Measurements from ENCODE around the gene PID1.

Gene PID1

GRCh38 chr2:229180658-229181057 lies 90.4 kb downstream of the PID1 start:
- Histone ChIP-seq H3K9ac (ENCODE audit: low read length) (no peak overlapping the region), H3K27me3 (ENCODE audit: insufficient read depth, low read length, poor library complexity) (no peaks in the 10 kb centered on the region)

GRCh38 chr2:229179628-229180027 lies 91.5 kb downstream of the PID1 start:
- H3K4me1 ChIP-seq (ENCODE audit: control insufficient read depth, low read depth, low read length) = no peaks in the 10 kb centered on the region
- no peaks in the 10 kb centered on the region for H3K27me3 ChIP-seq (ENCODE audit: insufficient read depth, low read length, poor library complexity)
- H3K4me2 ChIP-seq (ENCODE audit: low read length) = no peak overlapping the region
- no peak overlapping the region for H4K8ac ChIP-seq (ENCODE audit: low read depth, low read length)
- no peak for DNase-seq
- H3K79me2 ChIP-seq (ENCODE audit: control insufficient read depth, insufficient read depth, low read length) = no peaks in the 10 kb centered on the region
- H3K23ac ChIP-seq (ENCODE audit: low read length) = no peak overlapping the region
- H3K9ac ChIP-seq (ENCODE audit: low read length) = no peak overlapping the region
- H3K56ac ChIP-seq (ENCODE audit: low read length) = no peak overlapping the region
- no peak overlapping the region for H3K4me3 ChIP-seq (ENCODE audit: low read length)
- no peak overlapping the region for H2BK5ac ChIP-seq (ENCODE audit: low read length)
- no peak overlapping the region for H3K18ac ChIP-seq (ENCODE audit: low read length)
- H4K5ac ChIP-seq (ENCODE audit: low read length) = no peak overlapping the region
- no peaks in the 10 kb centered on the region for H3K36me3 ChIP-seq (ENCODE audit: control insufficient read depth, insufficient read depth, low read length)
- no CpG with 5 or more reads among the region's 4 CpGs for WGBS (ENCODE audit: extremely low coverage, insufficient coverage, low lambda C conversion rate)
- H3K4ac ChIP-seq (ENCODE audit: low read depth, low read length) = no peak overlapping the region
- H2AK5ac ChIP-seq (ENCODE audit: low read length) = no peak overlapping the region
- H3K27ac ChIP-seq (ENCODE audit: low read depth, low read length) = no peak overlapping the region
- H2BK15ac ChIP-seq (replicated peaks; ENCODE audit: low read depth) = no peak overlapping the region
- H2BK120ac ChIP-seq (ENCODE audit: low read depth, low read length) = no peak overlapping the region
- H3K79me1 ChIP-seq (ENCODE audit: low read length) = no peaks in the 10 kb centered on the region

More at GRCh38 chr2:229180658-229181057, 90.4 kb downstream of the PID1 start:
- H3K4me1 ChIP-seq (ENCODE audit: control insufficient read depth, low read depth, low read length) = no peaks in the 10 kb centered on the region
- H3K79me1 ChIP-seq (ENCODE audit: low read length) = no peaks in the 10 kb centered on the region
- no peak overlapping the region for H2BK15ac ChIP-seq (replicated peaks; ENCODE audit: low read depth)
- no peak overlapping the region for H2BK5ac ChIP-seq (ENCODE audit: low read length)
- no peak overlapping the region for H3K23ac ChIP-seq (ENCODE audit: low read length)
- H3K4me3 ChIP-seq (ENCODE audit: low read length) = no peak overlapping the region
- no peak overlapping the region for H4K5ac ChIP-seq (ENCODE audit: low read length)
- H3K79me2 ChIP-seq (ENCODE audit: control insufficient read depth, insufficient read depth, low read length) = no peaks in the 10 kb centered on the region
- H3K36me3 ChIP-seq (ENCODE audit: control insufficient read depth, insufficient read depth, low read length) = no peaks in the 10 kb centered on the region
- H3K18ac ChIP-seq (ENCODE audit: low read length) = no peak overlapping the region
- WGBS (ENCODE audit: extremely low coverage, insufficient coverage, low lambda C conversion rate) = no CpG with 5 or more reads among the region's 26 CpGs
- peak; percentile 10 for DNase-seq
- no peak overlapping the region for H3K4ac ChIP-seq (ENCODE audit: low read depth, low read length)
- no peak overlapping the region for H3K4me2 ChIP-seq (ENCODE audit: low read length)
- no peak overlapping the region for H3K27ac ChIP-seq (ENCODE audit: low read depth, low read length)
- no peak overlapping the region for H2BK120ac ChIP-seq (ENCODE audit: low read depth, low read length)
- H2AK5ac ChIP-seq (ENCODE audit: low read length) = no peak overlapping the region
- no peak overlapping the region for H3K56ac ChIP-seq (ENCODE audit: low read length)
- H4K8ac ChIP-seq (ENCODE audit: low read depth, low read length) = no peak overlapping the region

- H2AK5ac ChIP-seq (ENCODE audit: low read length) = no peak overlapping the region
- no peaks in the 10 kb centered on the region for H3K79me1 ChIP-seq (ENCODE audit: low read length)
- no peaks in the 10 kb centered on the region for H3K27me3 ChIP-seq (ENCODE audit: insufficient read depth, low read length, poor library complexity)
- no peak overlapping the region for H3K56ac ChIP-seq (ENCODE audit: low read length)
- H2BK120ac ChIP-seq (ENCODE audit: low read depth, low read length) = no peak overlapping the region
- H2BK15ac ChIP-seq (replicated peaks; ENCODE audit: low read depth) = no peak overlapping the region
- H3K36me3 ChIP-seq (ENCODE audit: control insufficient read depth, insufficient read depth, low read length) = no peaks in the 10 kb centered on the region
- H3K27ac ChIP-seq (ENCODE audit: low read depth, low read length) = no peak overlapping the region
- H3K4me1 ChIP-seq (ENCODE audit: control insufficient read depth, low read depth, low read length) = no peaks in the 10 kb centered on the region
- no peak overlapping the region for H3K9ac ChIP-seq (ENCODE audit: low read length)
- no peak overlapping the region for H3K4me2 ChIP-seq (ENCODE audit: low read length)
- DNase-seq = no peak
- no peak overlapping the region for H2BK5ac ChIP-seq (ENCODE audit: low read length)
- WGBS (ENCODE audit: extremely low coverage, insufficient coverage, low lambda C conversion rate) = no CpG with 5 or more reads among the region's 5 CpGs
- H3K4me3 ChIP-seq (ENCODE audit: low read length) = no peak overlapping the region
- no peaks in the 10 kb centered on the region for H3K79me2 ChIP-seq (ENCODE audit: control insufficient read depth, insufficient read depth, low read length)
- no peak overlapping the region for H4K8ac ChIP-seq (ENCODE audit: low read depth, low read length)
- H3K18ac ChIP-seq (ENCODE audit: low read length) = no peak overlapping the region
- no peak overlapping the region for H3K23ac ChIP-seq (ENCODE audit: low read length)
- no peak overlapping the region for H4K5ac ChIP-seq (ENCODE audit: low read length)
- H3K4ac ChIP-seq (ENCODE audit: low read depth, low read length) = no peak overlapping the region
Measured at GRCh38 chr2:229178706-229179105, 92.4 kb downstream of the PID1 start.

- Histone ChIP-seq H3K18ac (ENCODE audit: low read length) (no peak overlapping the region), H3K4ac (ENCODE audit: low read depth, low read length) (no peak overlapping the region), H3K56ac (ENCODE audit: low read length) (no peak overlapping the region), H4K8ac (ENCODE audit: low read depth, low read length) (no peak overlapping the region), H3K23ac (ENCODE audit: low read length) (no peak overlapping the region), H2BK5ac (ENCODE audit: low read length) (no peak overlapping the region), H3K27ac (ENCODE audit: low read depth, low read length) (no peak overlapping the region), H2BK120ac (ENCODE audit: low read depth, low read length) (no peak overlapping the region), H3K79me2 (ENCODE audit: control insufficient read depth, insufficient read depth, low read length) (no peaks in the 10 kb centered on the region), H3K9ac (ENCODE audit: low read length) (no peak overlapping the region), H2AK5ac (ENCODE audit: low read length) (no peak overlapping the region), H3K79me1 (ENCODE audit: low read length) (no peaks in the 10 kb centered on the region), H3K4me2 (ENCODE audit: low read length) (no peak overlapping the region), H3K4me1 (ENCODE audit: control insufficient read depth, low read depth, low read length) (no peaks in the 10 kb centered on the region), H3K36me3 (ENCODE audit: control insufficient read depth, insufficient read depth, low read length) (no peaks in the 10 kb centered on the region), H3K4me3 (ENCODE audit: low read length) (no peak overlapping the region), H4K5ac (ENCODE audit: low read length) (no peak overlapping the region), H3K27me3 (ENCODE audit: insufficient read depth, low read length, poor library complexity) (no peaks in the 10 kb centered on the region), H2BK15ac (replicated peaks; ENCODE audit: low read depth) (no peak overlapping the region)
- WGBS (ENCODE audit: extremely low coverage, insufficient coverage, low lambda C conversion rate) = no CpG with 5 or more reads among the region's 3 CpGs
- DNase-seq = no peak
Measured at GRCh38 chr2:229178117-229178516, 93.0 kb downstream of the PID1 start.

GRCh38 chr2:229176136-229176535 lies 95.0 kb downstream of the PID1 start:
- Histone ChIP-seq H3K79me2 (ENCODE audit: control insufficient read depth, insufficient read depth, low read length) (no peaks in the 10 kb centered on the region), H3K18ac (ENCODE audit: low read length) (no peak overlapping the region)
- no CpG with 5 or more reads among the region's 3 CpGs for WGBS (ENCODE audit: extremely low coverage, insufficient coverage, low lambda C conversion rate)

GRCh38 chr2:229175497-229175863 lies 95.6 kb downstream of the PID1 start:
- H3K79me1 ChIP-seq (ENCODE audit: low read length) = no peaks in the 10 kb centered on the region
- no peak overlapping the region for H2BK5ac ChIP-seq (ENCODE audit: low read length)
- no peak overlapping the region for H4K5ac ChIP-seq (ENCODE audit: low read length)
- H3K4ac ChIP-seq (ENCODE audit: low read depth, low read length) = no peak overlapping the region
- no peak overlapping the region for H3K27ac ChIP-seq (ENCODE audit: low read depth, low read length)
- H3K4me1 ChIP-seq (ENCODE audit: control insufficient read depth, low read depth, low read length) = no peaks in the 10 kb centered on the region
- H2BK120ac ChIP-seq (ENCODE audit: low read depth, low read length) = no peak overlapping the region
- DNase-seq = no peak
- H4K8ac ChIP-seq (ENCODE audit: low read depth, low read length) = no peak overlapping the region
- no peak overlapping the region for H3K9ac ChIP-seq (ENCODE audit: low read length)
- no peak overlapping the region for H2AK5ac ChIP-seq (ENCODE audit: low read length)
- WGBS (ENCODE audit: extremely low coverage, insufficient coverage, low lambda C conversion rate) = no CpG with 5 or more reads among the region's 1 CpG
- no peaks in the 10 kb centered on the region for H3K27me3 ChIP-seq (ENCODE audit: insufficient read depth, low read length, poor library complexity)
- no peak overlapping the region for H3K23ac ChIP-seq (ENCODE audit: low read length)
- H3K18ac ChIP-seq (ENCODE audit: low read length) = no peak overlapping the region
- H3K36me3 ChIP-seq (ENCODE audit: control insufficient read depth, insufficient read depth, low read length) = no peaks in the 10 kb centered on the region
- H2BK15ac ChIP-seq (replicated peaks; ENCODE audit: low read depth) = no peak overlapping the region
- no peaks in the 10 kb centered on the region for H3K79me2 ChIP-seq (ENCODE audit: control insufficient read depth, insufficient read depth, low read length)
- H3K56ac ChIP-seq (ENCODE audit: low read length) = no peak overlapping the region
- H3K4me3 ChIP-seq (ENCODE audit: low read length) = no peak overlapping the region
- no peak overlapping the region for H3K4me2 ChIP-seq (ENCODE audit: low read length)

More at GRCh38 chr2:229176136-229176535, 95.0 kb downstream of the PID1 start:
- no peak overlapping the region for H3K4ac ChIP-seq (ENCODE audit: low read depth, low read length)
- no peak for DNase-seq
- H3K23ac ChIP-seq (ENCODE audit: low read length) = no peak overlapping the region
- no peak overlapping the region for H4K5ac ChIP-seq (ENCODE audit: low read length)
- no peak overlapping the region for H2BK5ac ChIP-seq (ENCODE audit: low read length)
- no peak overlapping the region for H3K4me2 ChIP-seq (ENCODE audit: low read length)
- no peak overlapping the region for H2AK5ac ChIP-seq (ENCODE audit: low read length)
- no peaks in the 10 kb centered on the region for H3K27me3 ChIP-seq (ENCODE audit: insufficient read depth, low read length, poor library complexity)
- no peak overlapping the region for H3K27ac ChIP-seq (ENCODE audit: low read depth, low read length)
- no peaks in the 10 kb centered on the region for H3K36me3 ChIP-seq (ENCODE audit: control insufficient read depth, insufficient read depth, low read length)
- H4K8ac ChIP-seq (ENCODE audit: low read depth, low read length) = no peak overlapping the region
- no peak overlapping the region for H2BK15ac ChIP-seq (replicated peaks; ENCODE audit: low read depth)
- no peaks in the 10 kb centered on the region for H3K4me1 ChIP-seq (ENCODE audit: control insufficient read depth, low read depth, low read length)
- no peak overlapping the region for H2BK120ac ChIP-seq (ENCODE audit: low read depth, low read length)
- no peak overlapping the region for H3K56ac ChIP-seq (ENCODE audit: low read length)
- no peak overlapping the region for H3K9ac ChIP-seq (ENCODE audit: low read length)
- no peaks in the 10 kb centered on the region for H3K79me1 ChIP-seq (ENCODE audit: low read length)
- no peak overlapping the region for H3K4me3 ChIP-seq (ENCODE audit: low read length)
